ENCODE results near the gene PSMB1.
"Not testable (repeated sequence)": the region's sequence is repeated elsewhere in the genome, so short reads cannot be mapped to it uniquely, and the experiment has no call there.

PSMB1 gene

GRCh38 chr6:170554013-170554795, 1.1 kb upstream of the PSMB1 start, which contains the start of gene TBP:
TSS of gene TBP (plus strand) at chr6:170554369. CDS start at chr6:170557030, 2,661 bp downstream.
- H3K4me3 Mint-ChIP-seq = no peak within 1 kb of the TSS
- H3K27ac Mint-ChIP-seq = no peak within 1 kb of the TSS
- DNase-seq = peak; percentile 93 to 98
- no peaks in the 10 kb centered on the region for H3K27me3 Mint-ChIP-seq
- ATAC-seq = peak; percentile 98
- H3K4me1 Mint-ChIP-seq = peaks cover 47% of the 10 kb centered on the region
- H3K9me3 Mint-ChIP-seq = no peaks in the 10 kb centered on the region

- H3K27me3 Mint-ChIP-seq = no peaks in the 10 kb centered on the region
- ATAC-seq (peak; percentile 61), DNase-seq (no peak)
- H3K4me3 Mint-ChIP-seq = no peak overlapping the region
- no peaks in the 10 kb centered on the region for H3K9me3 Mint-ChIP-seq
- peaks cover 50% of the 10 kb centered on the region for H3K4me1 Mint-ChIP-seq
- H3K27ac Mint-ChIP-seq = no peak overlapping the region
Measured at GRCh38 chr6:170553534-170554012, 466 bp upstream of the PSMB1 start.

- Mint-ChIP-seq H3K9me3 (no peaks in the 10 kb centered on the region), H3K4me3 (no peak overlapping the region), H3K27ac (no peak overlapping the region), H3K4me1 (peaks cover 43% of the 10 kb centered on the region), H3K27me3 (no peaks in the 10 kb centered on the region)
- DNase-seq (no peak), ATAC-seq (no peak)
Measured at GRCh38 chr6:170545405-170545804, 7.7 kb downstream of the PSMB1 start.

- Mint-ChIP-seq H3K27ac (peak overlapping the region in 1 of 2 donors; percentile 82), H3K9me3 (no peaks in the 10 kb centered on the region)
- no peak for DNase-seq
Measured at GRCh38 chr6:170542031-170542719, 10.9 kb downstream of the PSMB1 start.

GRCh38 chr6:170537329-170537728, 15.8 kb downstream of the PSMB1 start:
- no peaks in the 10 kb centered on the region for H3K27me3 Mint-ChIP-seq
- peak overlapping the region in 1 of 2 donors; percentile 68 for H3K27ac Mint-ChIP-seq
- no peak overlapping the region for H3K4me3 Mint-ChIP-seq
- peaks cover 22% of the 10 kb centered on the region for H3K4me1 Mint-ChIP-seq
- DNase-seq (no peak), ATAC-seq (no peak)
- H3K9me3 Mint-ChIP-seq = no peaks in the 10 kb centered on the region

More at GRCh38 chr6:170542031-170542719, 10.9 kb downstream of the PSMB1 start:
- no peak for ATAC-seq
- Mint-ChIP-seq H3K4me3 (no peak overlapping the region), H3K27me3 (no peaks in the 10 kb centered on the region), H3K4me1 (peaks cover 25% of the 10 kb centered on the region)

- Mint-ChIP-seq H3K9me3 (no peaks in the 10 kb centered on the region), H3K4me3 (no peak overlapping the region), H3K27me3 (no peaks in the 10 kb centered on the region), H3K4me1 (peaks cover 18% of the 10 kb centered on the region), H3K27ac (peak overlapping the region in 1 of 2 donors; percentile 68)
- ATAC-seq (no peak), DNase-seq (no peak)
Measured at GRCh38 chr6:170536671-170537070, 16.4 kb downstream of the PSMB1 start.

- H3K4me3 Mint-ChIP-seq = no peak overlapping the region
- H3K9me3 Mint-ChIP-seq = no peaks in the 10 kb centered on the region
- H3K27me3 Mint-ChIP-seq = no peaks in the 10 kb centered on the region
- H3K4me1 Mint-ChIP-seq = peaks cover 2% of the 10 kb centered on the region
- no peak for DNase-seq
- no peak for ATAC-seq
- H3K27ac Mint-ChIP-seq = no peak overlapping the region
Measured at GRCh38 chr6:170535004-170535403, 18.1 kb downstream of the PSMB1 start.

GRCh38 chr6:170533792-170534191, 19.3 kb downstream of the PSMB1 start:
- H3K4me3 Mint-ChIP-seq = no peak overlapping the region
- H3K9me3 Mint-ChIP-seq = no peaks in the 10 kb centered on the region
- peaks cover 7% of the 10 kb centered on the region for H3K4me1 Mint-ChIP-seq
- no peaks in the 10 kb centered on the region for H3K27me3 Mint-ChIP-seq
- ATAC-seq (no peak), DNase-seq (no peak)
- no peak overlapping the region for H3K27ac Mint-ChIP-seq

- no peak for ATAC-seq
- no peaks in the 10 kb centered on the region for H3K9me3 Mint-ChIP-seq
- no peaks in the 10 kb centered on the region for H3K27me3 Mint-ChIP-seq
- DNase-seq = no peak
- peaks cover 13% of the 10 kb centered on the region for H3K4me1 Mint-ChIP-seq
- no peak overlapping the region for H3K4me3 Mint-ChIP-seq
- no peak overlapping the region for H3K27ac Mint-ChIP-seq
Measured at GRCh38 chr6:170532867-170533488, 20.1 kb downstream of the PSMB1 start.

- DNase-seq (peak; percentile 49 to 61), ATAC-seq (peak; percentile 82)
- Mint-ChIP-seq H3K27me3 (no peaks in the 10 kb centered on the region), H3K9me3 (no peaks in the 10 kb centered on the region), H3K27ac (no peak overlapping the region), H3K4me1 (peaks cover 13% of the 10 kb centered on the region), H3K4me3 (no peak overlapping the region)
Measured at GRCh38 chr6:170529839-170530469, 23.2 kb downstream of the PSMB1 start.

GRCh38 chr6:170527995-170528394, 25.1 kb downstream of the PSMB1 start:
- not testable (repeated sequence) for ATAC-seq, H3K27ac Mint-ChIP-seq, H3K9me3 Mint-ChIP-seq, H3K27me3 Mint-ChIP-seq, DNase-seq, H3K4me3 Mint-ChIP-seq
- peaks cover 18% of the 10 kb centered on the region for H3K4me1 Mint-ChIP-seq

GRCh38 chr6:170525795-170526194, 27.3 kb downstream of the PSMB1 start:
- no peaks in the 10 kb centered on the region for H3K9me3 Mint-ChIP-seq
- peaks cover 9% of the 10 kb centered on the region for H3K27me3 Mint-ChIP-seq
- no peak overlapping the region for H3K4me3 Mint-ChIP-seq
- H3K4me1 Mint-ChIP-seq = peaks cover 18% of the 10 kb centered on the region
- ATAC-seq (no peak), DNase-seq (no peak)
- H3K27ac Mint-ChIP-seq = no peak overlapping the region

- H3K9me3 Mint-ChIP-seq = no peaks in the 10 kb centered on the region
- DNase-seq (no peak), ATAC-seq (no peak)
- H3K27me3 Mint-ChIP-seq = peaks cover 26% of the 10 kb centered on the region
- peaks cover 13% of the 10 kb centered on the region for H3K4me1 Mint-ChIP-seq
- no peak overlapping the region for H3K27ac Mint-ChIP-seq
- no peak overlapping the region for H3K4me3 Mint-ChIP-seq
Measured at GRCh38 chr6:170524172-170524502, 29.0 kb downstream of the PSMB1 start.

- Mint-ChIP-seq H3K4me3 (no peak overlapping the region), H3K9me3 (no peaks in the 10 kb centered on the region), H3K4me1 (peaks cover 9% of the 10 kb centered on the region), H3K27me3 (peaks cover 32% of the 10 kb centered on the region), H3K27ac (no peak overlapping the region)
- no peak for ATAC-seq
- no peak for DNase-seq
Measured at GRCh38 chr6:170523256-170524171, 29.6 kb downstream of the PSMB1 start.

Data from stimulated activated naive CD8-positive, alpha-beta T cell treated with anti-CD3 and anti-CD28 coated beads, Interleukin-15, amount 100 ng/mL, for 72 hours (primary cell).